ENCODE measurements around the gene ERICH6B.

Gene ERICH6B

GRCh38 chr13:45627656-45628055 is 12.1 kb upstream of the ERICH6B start:
- H3K4me1 ChIP-seq (ENCODE audit: control insufficient read depth, low read length), result no peaks in the 10 kb centered on the region
- H3K27ac ChIP-seq (ENCODE audit: low read depth, low read length), result no peak overlapping the region
- H3K36me3 ChIP-seq (ENCODE audit: control insufficient read depth, low read length), result no peaks in the 10 kb centered on the region
- H3K9me3 ChIP-seq (ENCODE audit: control insufficient read depth, insufficient read depth, low read length), result no peaks in the 10 kb centered on the region
- H3K79me2 ChIP-seq (ENCODE audit: control insufficient read depth, low read length), result no peaks in the 10 kb centered on the region
- no peaks in the 10 kb centered on the region for H3F3A ChIP-seq (ENCODE audit: control insufficient read depth, insufficient read depth)
- no peak overlapping the region for H3K4me3 ChIP-seq (ENCODE audit: low read length)
- no peaks in the 10 kb centered on the region for H3K9me2 ChIP-seq (replicated peaks; ENCODE audit: control insufficient read depth, low read length)
- no peak overlapping the region for H3K4me2 ChIP-seq (ENCODE audit: low read length)
- H3K27me3 ChIP-seq (ENCODE audit: control insufficient read depth, low read length), result peaks cover 15% of the 10 kb centered on the region; the same call in 1 of the 2 replicates
- H4K20me1 ChIP-seq (ENCODE audit: control insufficient read depth, insufficient read depth, low read depth, low read length), result no peaks in the 10 kb centered on the region
- no peak for TF ChIP-seq CTCF (IDR thresholded peaks at IDR 0.05; ENCODE audit: low read depth, low read length, poor library complexity, severe bottlenecking)
- no peak for TF ChIP-seq EZH2phosphoT487 (IDR thresholded peaks at IDR 0.05; ENCODE audit: borderline replicate concordance, low read length)

- no peaks in the 10 kb centered on the region for H3K79me2 ChIP-seq (ENCODE audit: control insufficient read depth, low read length)
- peaks cover 15% of the 10 kb centered on the region; the same call in 1 of the 2 replicates for H3K27me3 ChIP-seq (ENCODE audit: control insufficient read depth, low read length)
- no peaks in the 10 kb centered on the region for H3K9me3 ChIP-seq (ENCODE audit: control insufficient read depth, insufficient read depth, low read length)
- no peaks in the 10 kb centered on the region for H3K36me3 ChIP-seq (ENCODE audit: control insufficient read depth, low read length)
- H3K4me2 ChIP-seq (ENCODE audit: low read length), result no peak overlapping the region
- H4K20me1 ChIP-seq (ENCODE audit: control insufficient read depth, insufficient read depth, low read depth, low read length), result no peaks in the 10 kb centered on the region
- H3F3A ChIP-seq (ENCODE audit: control insufficient read depth, insufficient read depth), result no peaks in the 10 kb centered on the region
- H3K9me2 ChIP-seq (replicated peaks; ENCODE audit: control insufficient read depth, low read length), result no peaks in the 10 kb centered on the region
- no peak overlapping the region for H3K27ac ChIP-seq (ENCODE audit: low read depth, low read length)
- H3K4me1 ChIP-seq (ENCODE audit: control insufficient read depth, low read length), result no peaks in the 10 kb centered on the region
- TF ChIP-seq EZH2phosphoT487 (IDR thresholded peaks at IDR 0.05; ENCODE audit: borderline replicate concordance, low read length) (no peak), CTCF (IDR thresholded peaks at IDR 0.05; ENCODE audit: low read depth, low read length, poor library complexity, severe bottlenecking) (no peak)
- no peak overlapping the region for H3K4me3 ChIP-seq (ENCODE audit: low read length)
These were observed 11.3 kb upstream of the ERICH6B start for GRCh38 chr13:45626731-45627374.

- Histone ChIP-seq H4K20me1 (ENCODE audit: control insufficient read depth, insufficient read depth, low read depth, low read length) (no peaks in the 10 kb centered on the region), H3K36me3 (ENCODE audit: control insufficient read depth, low read length) (no peaks in the 10 kb centered on the region), H3K4me2 (ENCODE audit: low read length) (no peak overlapping the region), H3K9me2 (replicated peaks; ENCODE audit: control insufficient read depth, low read length) (no peaks in the 10 kb centered on the region), H3K27ac (ENCODE audit: low read depth, low read length) (no peak overlapping the region), H3K4me3 (ENCODE audit: low read length) (no peak overlapping the region), H3K9me3 (ENCODE audit: control insufficient read depth, insufficient read depth, low read length) (no peaks in the 10 kb centered on the region), H3K27me3 (ENCODE audit: control insufficient read depth, low read length) (peaks cover 12% of the 10 kb centered on the region; the same call in 1 of the 2 replicates), H3K4me1 (ENCODE audit: control insufficient read depth, low read length) (no peaks in the 10 kb centered on the region), H3F3A (ENCODE audit: control insufficient read depth, insufficient read depth) (no peaks in the 10 kb centered on the region), H3K79me2 (ENCODE audit: control insufficient read depth, low read length) (no peaks in the 10 kb centered on the region)
- TF ChIP-seq CTCF (IDR thresholded peaks at IDR 0.05; ENCODE audit: low read depth, low read length, poor library complexity, severe bottlenecking) (peak; percentile 59), EZH2phosphoT487 (IDR thresholded peaks at IDR 0.05; ENCODE audit: borderline replicate concordance, low read length) (no peak)
These were observed 8.1 kb upstream of the ERICH6B start for GRCh38 chr13:45623516-45624090.
